ENCODE measurements around the gene RPL27A. TPM values are rescaled to one million over a fixed set of nuclear protein-coding genes. Genes with fewer than 3 reads are reported as not detected.
A peak's percentile ranks its signal among the peaks of the same experiment; 100 is the strongest.

The RPL27A gene
- total and polyA plus RNA-seq, 8 donors = 138 to 4,507 (median 1,038) TPM

GRCh38 chr11:8693010-8693551, 10.5 kb downstream of the RPL27A start:
- Histone ChIP-seq H3K27ac (peak overlapping the region in 3 of 5 donors; percentile 21 to 75 (median 58)), H3K4me3 (no peak overlapping the region), H3K9me3 (no peaks in the 10 kb centered on the region), H3K4me1 (peaks cover 5 to 32% (median 11%) of the 10 kb centered on the region in 4 donors), H3K36me3 (peaks cover 56 to 77% (median 72%) of the 10 kb centered on the region in 4 donors), H3K27me3 (no peaks in the 10 kb centered on the region)
- no peak for DNase-seq
- no peak for TF ChIP-seq POLR2A (IDR thresholded peaks at IDR 0.05)
- no peak for TF ChIP-seq POLR2AphosphoS5 (IDR thresholded peaks at IDR 0.05)
- TF ChIP-seq EP300 (IDR thresholded peaks at IDR 0.05) = no peak
- TF ChIP-seq CTCF (IDR thresholded peaks at IDR 0.05) = no peak
- intact Hi-C loops (cut with DNase I; ENCODE audit: low total_unique reads) = loop anchor here (10.0 kb wide), 1 partner anchor 122 kb away; a partner anchor contains a TSS
- WGBS, 5 donors = 82 to 96% (median 93%) methylated on average over 6 of the region's 6 CpGs

GRCh38 chr11:8693555-8693954, 11.0 kb downstream of the RPL27A start:
- no peak for DNase-seq
- Histone ChIP-seq H3K36me3 (peaks cover 61 to 82% (median 77%) of the 10 kb centered on the region in 4 donors), H3K9me3 (no peaks in the 10 kb centered on the region), H3K4me3 (no peak overlapping the region), H3K27me3 (no peaks in the 10 kb centered on the region), H3K27ac (peak overlapping the region in 3 of 5 donors; percentile 21 to 75 (median 58)), H3K4me1 (peaks cover 0 to 27% (median 7%) of the 10 kb centered on the region in 4 donors)
- TF ChIP-seq POLR2AphosphoS5 (IDR thresholded peaks at IDR 0.05) (no peak), POLR2A (IDR thresholded peaks at IDR 0.05) (no peak), EP300 (IDR thresholded peaks at IDR 0.05) (no peak), CTCF (IDR thresholded peaks at IDR 0.05) (no peak)
- intact Hi-C loops (cut with DNase I; ENCODE audit: low total_unique reads) = loop anchor here (10.0 kb wide), 1 partner anchor 121 kb away; a partner anchor contains a TSS
- 84 to 92% (median 92%) methylated on average over 7 of the region's 7 CpGs for WGBS, 5 donors

- Histone ChIP-seq H3K9me3 (no peaks in the 10 kb centered on the region), H3K4me3 (no peak overlapping the region), H3K27ac (peak overlapping the region in 3 of 5 donors; percentile 21 to 75 (median 58)), H3K36me3 (peaks cover 64 to 88% (median 83%) of the 10 kb centered on the region in 4 donors), H3K4me1 (peaks cover 0 to 30% (median 9%) of the 10 kb centered on the region in 4 donors), H3K27me3 (no peaks in the 10 kb centered on the region)
- no peak for DNase-seq
- intact Hi-C loops (cut with DNase I; ENCODE audit: low total_unique reads) = loop anchor here (10.0 kb wide), 1 partner anchor 121 kb away; a partner anchor contains a TSS
- 66 to 86% (median 76%) methylated on average over 5 of the region's 5 CpGs for WGBS, 5 donors
- TF ChIP-seq EP300 (IDR thresholded peaks at IDR 0.05) = no peak
Observed at GRCh38 chr11:8694137-8694536, 11.5 kb downstream of the RPL27A start.

GRCh38 chr11:8697054-8697453, 14.5 kb downstream of the RPL27A start:
- peaks cover 0 to 36% (median 25%) of the 10 kb centered on the region in 4 donors for H3K4me1 ChIP-seq
- 90 to 100% (median 93%) methylated on average over 3 of the region's 3 CpGs for WGBS, 5 donors
- no peaks in the 10 kb centered on the region for H3K27me3 ChIP-seq
- H3K4me3 ChIP-seq = no peak overlapping the region
- H3K36me3 ChIP-seq = peaks cover 61 to 99% (median 98%) of the 10 kb centered on the region in 4 donors
- TF ChIP-seq EP300 (IDR thresholded peaks at IDR 0.05) = no peak
- no peak for TF ChIP-seq CTCF (IDR thresholded peaks at IDR 0.05)
- TF ChIP-seq POLR2AphosphoS5 (IDR thresholded peaks at IDR 0.05) = no peak
- TF ChIP-seq POLR2A (IDR thresholded peaks at IDR 0.05) = no peak
- DNase-seq = no peak
- H3K9me3 ChIP-seq = no peaks in the 10 kb centered on the region
- intact Hi-C loops (cut with DNase I; ENCODE audit: low total_unique reads) = loop anchor here (10.0 kb wide), 1 partner anchor 118 kb away; a partner anchor contains a TSS
- peak overlapping the region in 1 of 5 donors; percentile 42 for H3K27ac ChIP-seq
